ENCODE data around the gene UTP14C.
"Not testable (repeated sequence)": the region's sequence is repeated elsewhere in the genome, so short reads cannot be mapped to it uniquely, and the experiment has no call there.

UTP14C gene

GRCh38 chr13:52001120-52001731 is 23.3 kb upstream of the UTP14C start:
- no peak for FAIRE-seq
- DNase-seq (ENCODE audit: low spot score), result peak; percentile 47

- DNase-seq (ENCODE audit: low spot score), result no peak
- FAIRE-seq, result no peak
Observed at GRCh38 chr13:52002361-52002760, 22.1 kb upstream of the UTP14C start.

- DNase-seq (ENCODE audit: low spot score) (no peak), FAIRE-seq (no peak)
Observed at GRCh38 chr13:52003541-52003940, 20.9 kb upstream of the UTP14C start.

- FAIRE-seq (no peak), DNase-seq (ENCODE audit: low spot score) (no peak)
Observed at GRCh38 chr13:52004511-52005170, 19.9 kb upstream of the UTP14C start.

- FAIRE-seq, result no peak
- no peak for DNase-seq (ENCODE audit: low spot score)
Observed at GRCh38 chr13:52005841-52006522, 18.5 kb upstream of the UTP14C start.

GRCh38 chr13:52006523-52007245 is 17.8 kb upstream of the UTP14C start:
- DNase-seq (ENCODE audit: low spot score), result no peak

GRCh38 chr13:52009946-52010345 is 14.5 kb upstream of the UTP14C start:
- no peak for DNase-seq (ENCODE audit: low spot score)
- no peak for FAIRE-seq

More at GRCh38 chr13:52006523-52007245, 17.8 kb upstream of the UTP14C start:
- no peak for FAIRE-seq

GRCh38 chr13:52010890-52011631 is 13.4 kb upstream of the UTP14C start, which contains the start of gene ATP7B:
Gene ATP7B (minus strand): TSS chr13:52011450. CDS start chr13:52011337, 113 bp downstream.
- FAIRE-seq (no peak), DNase-seq (ENCODE audit: low spot score) (no peak)

- DNase-seq (ENCODE audit: low spot score) (peak; percentile 92), FAIRE-seq (peak; percentile 75)
Observed at GRCh38 chr13:52011632-52012511, 12.6 kb upstream of the UTP14C start, which contains the start of gene ALG11. Gene ALG11 (plus strand): TSS chr13:52012398. CDS start chr13:52012419, 21 bp downstream.

- DNase-seq (ENCODE audit: low spot score), result no peak
- FAIRE-seq, result no peak
Observed at GRCh38 chr13:52012512-52012836, 12.0 kb upstream of the UTP14C start.

- no peak for DNase-seq (ENCODE audit: low spot score)
- FAIRE-seq, result no peak
Observed at GRCh38 chr13:52016296-52016695, 8.2 kb upstream of the UTP14C start.

GRCh38 chr13:52020191-52020590 is 4.3 kb upstream of the UTP14C start:
- FAIRE-seq (no peak), DNase-seq (ENCODE audit: low spot score) (no peak)

- FAIRE-seq (no peak), DNase-seq (ENCODE audit: low spot score) (no peak)
Observed at GRCh38 chr13:52022356-52022755, 2.1 kb upstream of the UTP14C start.

GRCh38 chr13:52025475-52026245 is 1.2 kb downstream of the UTP14C start:
- no peak for FAIRE-seq

GRCh38 chr13:52026246-52026626 is 1.7 kb downstream of the UTP14C start:
- DNase-seq (ENCODE audit: low spot score), result no peak
- FAIRE-seq, result no peak

More at GRCh38 chr13:52025475-52026245, 1.2 kb downstream of the UTP14C start:
- DNase-seq (ENCODE audit: low spot score), result no peak

- DNase-seq (ENCODE audit: low spot score), result no peak
- FAIRE-seq, result no peak
Observed at GRCh38 chr13:52027832-52028231, 3.3 kb downstream of the UTP14C start.

GRCh38 chr13:52029569-52029968 is 5.1 kb downstream of the UTP14C start:
- FAIRE-seq (no peak), DNase-seq (ENCODE audit: low spot score) (no peak)

- DNase-seq (ENCODE audit: low spot score); FAIRE-seq: not testable (repeated sequence)
Observed at GRCh38 chr13:52030401-52030800, 5.9 kb downstream of the UTP14C start.

- FAIRE-seq (no peak), DNase-seq (ENCODE audit: low spot score) (no peak)
Observed at GRCh38 chr13:52033039-52033438, 8.5 kb downstream of the UTP14C start.

Measured in RCC 7860 (cell line).